Stomach smooth muscle (tissue), 2 donors: ENCODE results near the gene GARIN5A.

Experiments
- H3K27ac ChIP-seq: one replicate; pipeline ENCODE4 v1.7.0; 2013; ENCODE audit warnings: mild to moderate bottlenecking, low read length, inconsistent platforms
- H3K27me3 ChIP-seq, 2 donors: one replicate each; pipeline ENCODE4 v1.7.0; 2013; ENCODE audit warnings: low read length in 2 of 2; ENCODE audit not compliant: insufficient read depth in 2 of 2, control insufficient read depth in 1 of 2
- H3K36me3 ChIP-seq, 2 donors: one replicate each; pipeline ENCODE4 v1.7.0; 2013; ENCODE audit warnings: low read length in 2 of 2; ENCODE audit not compliant: control insufficient read depth in 2 of 2, insufficient read depth in 2 of 2
- H3K4me1 ChIP-seq: one replicate; pipeline ENCODE4 v1.7.0; 2013; ENCODE audit warnings: low read length; ENCODE audit not compliant: control insufficient read depth, insufficient read depth
- H3K4me3 ChIP-seq, 2 donors: one replicate each; pipeline ENCODE4 v1.7.0; 2013; ENCODE audit warnings: low read length in 2 of 2
- H3K9ac ChIP-seq, 2 donors: one replicate each; pipeline ENCODE4 v1.7.0; 2013; ENCODE audit warnings: low read length in 2 of 2, mild to moderate bottlenecking in 1 of 2
- H3K9me3 ChIP-seq, 2 donors: one replicate each; pipeline ENCODE4 v1.7.0; 2013; ENCODE audit warnings: low read length in 2 of 2; ENCODE audit not compliant: control insufficient read depth in 2 of 2
- donor health status: healthy.
- donor health status: Pancreatic carcinoma.

The GARIN5A gene

DNA sequence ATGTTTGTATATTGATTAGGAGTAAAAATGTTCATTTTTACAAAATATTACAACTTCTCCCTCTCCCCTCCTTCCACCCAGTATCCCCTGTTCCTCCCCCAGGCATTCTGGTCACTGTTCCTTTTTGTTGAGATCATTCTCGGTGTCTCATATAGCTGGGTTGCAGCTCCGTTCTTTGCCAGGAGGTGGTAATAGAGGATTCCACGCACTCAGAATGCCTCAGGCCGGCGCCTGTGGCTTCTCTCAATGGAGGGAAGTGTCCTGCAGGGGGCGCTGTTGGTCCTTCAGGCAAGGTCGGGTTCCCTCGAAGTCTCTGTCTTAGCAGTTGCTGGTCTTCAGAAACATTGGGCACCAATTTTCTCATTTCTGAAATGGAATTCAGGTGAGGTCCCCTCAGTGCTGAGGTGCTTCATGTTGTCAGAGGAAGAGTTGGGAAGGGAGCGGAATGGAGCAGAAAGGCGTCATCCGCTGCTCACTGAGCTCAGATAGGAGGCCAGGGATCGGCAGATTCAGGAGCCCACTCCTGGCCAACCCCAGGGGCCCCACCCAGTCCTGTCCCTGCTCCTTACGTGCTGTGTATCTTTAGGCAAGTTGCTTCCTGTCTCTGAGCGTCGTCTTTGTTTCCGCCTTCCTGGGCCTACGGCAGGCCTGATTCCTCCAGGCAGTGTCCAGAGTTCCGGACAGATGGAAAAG, 10.3 kb upstream of the GARIN5A start:
- H3K4me1 ChIP-seq = no peaks in the 10 kb centered on the region
- no peak overlapping the region for H3K9ac ChIP-seq
- no peak overlapping the region for H3K27ac ChIP-seq
- H3K27me3 ChIP-seq = peaks cover 0 to 16% of the 10 kb centered on the region in 2 donors
- H3K36me3 ChIP-seq = peaks cover 0 to 13% of the 10 kb centered on the region in 2 donors
- no peaks in the 10 kb centered on the region for H3K9me3 ChIP-seq
- H3K4me3 ChIP-seq = no peak overlapping the region

DNA sequence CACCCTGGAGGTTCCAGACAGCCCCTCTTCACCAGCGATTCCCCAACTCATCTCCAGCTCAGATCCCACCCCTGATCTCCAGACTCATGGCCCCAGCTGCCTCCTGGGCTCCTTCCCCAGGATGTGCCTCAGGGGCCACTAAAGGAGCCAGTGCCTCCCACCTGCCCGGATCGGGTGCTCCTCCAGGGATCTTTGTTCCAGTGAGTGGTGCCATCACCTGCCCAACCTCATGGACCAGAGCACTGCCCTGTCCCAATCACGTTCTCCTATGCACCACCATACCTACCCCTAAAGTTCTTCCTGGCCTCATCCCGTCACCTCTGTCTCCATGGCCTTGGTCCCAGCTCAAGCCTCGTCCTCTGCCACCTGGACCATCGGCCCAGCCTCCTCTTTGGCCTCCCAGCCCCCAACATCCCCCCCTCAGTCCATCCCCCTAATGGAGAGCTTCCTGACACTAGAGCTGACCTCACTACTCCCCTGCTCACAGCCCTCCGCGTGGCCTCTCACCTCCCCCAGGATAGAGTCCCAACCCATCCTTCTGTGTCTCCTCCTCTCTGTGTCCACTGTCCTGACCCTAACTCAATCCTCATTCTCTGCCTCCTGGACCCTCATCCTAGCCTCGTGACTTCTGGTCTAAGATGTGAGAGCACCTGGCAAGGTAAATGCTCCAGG, 8.8 kb upstream of the GARIN5A start:
- H3K36me3 ChIP-seq = peaks cover 7 to 16% of the 10 kb centered on the region in 2 donors
- H3K27ac ChIP-seq = no peak overlapping the region
- H3K4me3 ChIP-seq = no peak overlapping the region
- peaks cover 0 to 14% of the 10 kb centered on the region in 2 donors for H3K27me3 ChIP-seq
- no peaks in the 10 kb centered on the region for H3K9me3 ChIP-seq
- no peak overlapping the region for H3K9ac ChIP-seq
- H3K4me1 ChIP-seq = no peaks in the 10 kb centered on the region

DNA sequence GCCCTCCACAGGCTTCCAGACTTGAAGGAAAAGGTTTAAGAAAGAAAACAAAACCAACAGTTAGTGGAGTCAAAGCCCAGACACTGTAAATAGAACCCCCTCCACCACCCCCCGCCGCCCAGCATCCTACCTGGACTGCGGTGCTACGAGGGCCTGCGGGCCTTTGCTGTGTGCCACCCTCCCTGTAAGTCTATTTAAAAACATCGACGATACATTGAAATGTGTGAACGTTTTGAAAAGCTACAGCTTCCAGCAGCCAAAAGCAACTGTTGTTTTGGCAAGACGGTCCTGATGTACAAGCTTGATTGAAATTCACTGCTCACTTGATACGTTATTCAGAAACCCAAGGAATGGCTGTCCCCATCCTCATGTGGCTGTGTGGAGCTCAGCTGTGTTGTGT, 6.3 kb upstream of the GARIN5A start:
- Histone ChIP-seq H3K9me3 (no peaks in the 10 kb centered on the region), H3K4me3 (no peak overlapping the region), H3K27ac (no peak overlapping the region), H3K9ac (no peak overlapping the region), H3K4me1 (no peaks in the 10 kb centered on the region), H3K36me3 (peaks cover 14 to 31% of the 10 kb centered on the region in 2 donors), H3K27me3 (peaks cover 0 to 7% of the 10 kb centered on the region in 2 donors)

DNA sequence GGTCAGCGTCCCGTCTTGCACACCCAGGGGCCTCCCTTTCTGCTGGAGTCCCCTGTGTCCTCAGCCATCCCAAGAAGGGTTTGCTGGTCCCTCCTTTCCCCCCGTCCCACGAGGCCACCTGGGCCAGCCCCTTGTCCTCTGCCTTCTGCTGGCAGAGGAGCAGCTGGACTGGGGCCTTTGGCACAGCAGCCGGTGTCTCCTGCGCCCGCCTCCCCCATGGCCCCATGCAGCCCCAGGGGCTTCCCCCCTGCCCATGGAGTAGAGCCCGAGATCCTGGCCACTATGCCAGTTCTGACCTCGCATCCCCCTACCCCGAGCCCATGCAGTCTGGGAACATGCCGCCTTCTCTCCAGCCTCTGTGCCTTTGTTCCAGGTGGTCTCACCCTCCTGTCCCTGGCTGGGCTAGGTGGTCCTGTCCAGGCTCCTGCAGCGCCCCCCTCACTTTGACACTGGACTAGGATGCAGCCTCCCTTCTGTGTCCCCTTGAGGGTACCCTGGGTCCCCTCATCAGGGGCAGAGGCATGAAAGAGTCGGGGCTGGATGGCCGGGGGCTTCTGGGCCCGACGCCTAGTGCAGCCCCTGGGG, 5.7 kb upstream of the GARIN5A start:
- Histone ChIP-seq H3K9ac (no peak overlapping the region), H3K27me3 (peaks cover 0 to 3% of the 10 kb centered on the region in 2 donors), H3K4me3 (no peak overlapping the region), H3K4me1 (peaks cover 5% of the 10 kb centered on the region), H3K36me3 (peaks cover 14 to 31% of the 10 kb centered on the region in 2 donors), H3K9me3 (no peaks in the 10 kb centered on the region), H3K27ac (no peak overlapping the region)

DNA sequence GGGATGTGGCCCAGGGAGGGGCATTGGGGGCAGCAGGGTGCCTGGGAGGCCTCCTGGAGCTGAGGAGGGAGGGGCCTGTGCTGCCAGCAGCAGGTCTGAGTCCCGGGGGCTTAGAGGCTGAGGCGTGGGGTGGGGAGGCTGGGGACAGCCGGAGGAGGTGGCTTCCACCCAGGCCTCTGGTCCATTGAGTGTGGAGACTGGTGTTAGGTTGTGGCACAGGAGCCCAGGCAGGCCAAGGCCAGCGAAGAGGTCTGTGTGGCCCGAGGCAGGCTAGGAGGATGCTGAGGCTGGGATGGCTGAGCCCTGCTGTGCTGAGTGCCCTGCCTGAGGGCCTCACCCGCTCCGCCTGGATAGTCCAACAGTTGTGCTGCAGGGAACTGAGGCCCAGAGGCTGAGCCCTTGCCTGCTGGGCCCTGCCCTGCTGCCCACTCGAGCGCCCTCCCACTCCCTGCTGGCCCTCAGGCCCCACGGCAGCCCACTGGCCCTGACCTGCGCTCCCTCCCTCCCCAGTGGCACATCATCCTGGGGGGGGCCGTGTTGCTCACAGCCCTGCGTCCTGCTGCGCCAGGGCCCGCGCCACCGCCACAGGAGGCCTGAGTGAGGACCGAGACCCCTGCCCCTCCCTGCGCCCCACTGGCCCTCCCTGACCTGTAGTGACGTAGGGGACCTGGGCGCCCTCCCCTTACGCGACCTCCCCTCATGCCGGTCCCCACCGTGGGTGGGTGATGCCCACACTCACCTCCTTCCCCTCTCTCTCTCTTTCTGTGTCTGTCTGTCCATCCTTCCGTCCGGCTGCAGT, 4.9 kb upstream of the GARIN5A start:
- H3K4me1 ChIP-seq = peaks cover 9% of the 10 kb centered on the region
- peaks cover 14 to 31% of the 10 kb centered on the region in 2 donors for H3K36me3 ChIP-seq
- H3K9me3 ChIP-seq = no peaks in the 10 kb centered on the region
- no peak overlapping the region for H3K27ac ChIP-seq
- no peak overlapping the region for H3K4me3 ChIP-seq
- H3K9ac ChIP-seq = no peak overlapping the region
- H3K27me3 ChIP-seq = no peaks in the 10 kb centered on the region

DNA sequence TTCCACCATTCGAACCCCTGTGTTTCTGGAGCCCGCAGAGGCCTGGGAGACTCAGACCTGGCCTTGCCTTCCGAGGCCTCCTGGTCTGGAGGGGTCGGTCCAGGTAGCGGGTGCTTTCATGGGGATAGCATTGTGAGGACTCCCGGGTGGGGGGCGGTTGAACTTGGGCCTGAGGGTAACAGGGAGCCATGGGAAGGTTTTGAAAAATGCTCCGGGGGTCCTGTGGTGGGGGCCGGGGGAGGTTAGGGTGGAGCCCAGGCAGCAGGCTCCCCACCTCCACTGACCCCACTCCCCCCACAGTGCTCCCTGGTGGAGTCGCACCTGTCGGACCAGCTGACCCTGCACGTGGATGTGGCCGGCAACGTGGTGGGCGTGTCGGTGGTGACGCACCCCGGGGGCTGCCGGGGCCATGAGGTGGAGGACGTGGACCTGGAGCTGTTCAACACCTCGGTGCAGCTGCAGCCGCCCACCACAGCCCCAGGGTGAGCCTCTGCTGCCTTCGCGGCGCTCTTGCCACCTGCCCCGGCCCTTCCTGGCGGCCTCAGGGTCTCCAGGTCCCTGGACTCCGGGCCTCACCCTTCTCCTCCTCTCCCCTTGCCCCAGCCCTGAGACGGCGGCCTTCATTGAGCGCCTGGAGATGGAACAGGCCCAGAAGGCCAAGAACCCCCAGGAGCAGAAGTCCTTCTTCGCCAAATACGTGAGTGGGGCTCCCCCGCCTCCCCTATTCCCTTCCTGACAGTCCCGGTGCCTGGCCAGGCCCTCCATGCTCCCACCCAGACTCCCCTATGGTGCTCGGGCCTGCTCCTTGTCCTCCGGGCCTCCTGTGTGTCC, 3.8 kb upstream of the GARIN5A start:
- peaks cover 11% of the 10 kb centered on the region for H3K4me1 ChIP-seq
- no peak overlapping the region for H3K27ac ChIP-seq
- H3K4me3 ChIP-seq = no peak overlapping the region
- H3K36me3 ChIP-seq = peaks cover 14 to 31% of the 10 kb centered on the region in 2 donors
- H3K27me3 ChIP-seq = no peaks in the 10 kb centered on the region
- no peak overlapping the region for H3K9ac ChIP-seq
- no peaks in the 10 kb centered on the region for H3K9me3 ChIP-seq

DNA sequence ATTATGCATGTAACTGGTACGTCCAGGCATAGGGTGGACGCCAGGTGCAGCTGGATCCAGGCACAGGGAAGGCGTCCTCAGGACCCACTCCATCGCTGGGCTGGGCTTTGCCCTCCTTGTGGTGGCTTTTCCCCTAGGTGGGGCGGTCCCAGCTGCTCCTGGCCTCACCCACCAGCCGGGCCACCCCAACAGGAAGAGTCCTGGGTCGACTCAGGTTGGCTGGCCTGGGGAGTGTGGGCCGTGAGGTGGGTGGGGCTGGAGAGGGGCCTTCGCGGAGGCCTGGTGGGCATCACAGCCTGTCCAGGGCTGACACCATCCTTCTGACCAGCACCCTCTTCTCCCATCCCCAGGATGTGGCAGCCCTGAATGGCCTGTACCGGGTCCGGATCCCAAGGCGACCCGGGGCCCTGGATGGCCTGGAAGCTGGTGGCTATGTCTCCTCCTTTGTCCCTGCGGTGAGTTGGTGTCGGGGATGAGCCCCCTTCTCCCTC, 3.2 kb upstream of the GARIN5A start:
- no peaks in the 10 kb centered on the region for H3K27me3 ChIP-seq
- peaks cover 14 to 27% of the 10 kb centered on the region in 2 donors for H3K36me3 ChIP-seq
- no peak overlapping the region for H3K9ac ChIP-seq
- H3K4me1 ChIP-seq = peaks cover 11% of the 10 kb centered on the region
- no peak overlapping the region for H3K4me3 ChIP-seq
- H3K9me3 ChIP-seq = no peaks in the 10 kb centered on the region
- H3K27ac ChIP-seq = no peak overlapping the region

DNA sequence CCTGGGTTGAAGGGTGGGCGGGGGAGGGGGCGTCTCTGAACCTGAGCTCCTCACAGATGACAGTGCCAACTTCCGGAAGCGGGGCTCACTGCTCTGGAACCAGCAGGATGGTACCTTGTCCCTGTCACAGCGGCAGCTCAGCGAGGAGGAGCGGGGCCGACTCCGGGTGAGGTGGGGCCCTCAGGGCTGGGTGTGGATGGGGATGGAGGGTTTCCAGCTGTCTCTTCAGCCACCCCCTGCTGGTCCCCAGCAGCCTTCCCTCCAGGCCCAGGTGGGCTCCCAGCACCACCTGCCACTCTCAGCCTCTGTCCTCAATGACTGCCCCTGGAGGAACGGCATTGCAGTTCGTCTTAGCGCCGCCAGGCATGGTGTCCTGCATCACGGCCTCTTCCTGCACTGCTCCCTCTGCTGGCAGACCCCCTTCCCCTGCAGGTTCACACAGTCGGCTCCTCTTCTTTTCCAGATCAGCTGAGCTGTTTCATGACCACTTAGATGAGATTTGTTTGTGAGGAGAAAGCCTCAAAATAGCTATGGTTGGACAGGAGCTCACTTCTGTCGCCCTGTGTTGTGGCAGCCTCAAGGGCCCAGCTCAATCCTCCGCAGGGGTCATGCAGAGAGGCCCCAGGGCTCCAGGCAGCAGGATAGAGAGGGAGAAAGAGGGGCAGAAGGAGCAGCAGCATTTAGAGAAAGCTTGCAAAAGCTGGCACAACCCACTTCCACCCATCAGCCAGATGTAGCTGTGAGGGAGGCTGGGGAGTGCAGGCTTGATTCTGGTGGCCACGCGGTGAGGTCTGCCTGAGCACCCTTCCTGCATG, 2.5 kb upstream of the GARIN5A start:
- Histone ChIP-seq H3K4me1 (peaks cover 11% of the 10 kb centered on the region), H3K36me3 (peaks cover 14 to 24% of the 10 kb centered on the region in 2 donors), H3K27me3 (no peaks in the 10 kb centered on the region), H3K9ac (no peak overlapping the region), H3K4me3 (no peak overlapping the region), H3K27ac (no peak overlapping the region), H3K9me3 (no peaks in the 10 kb centered on the region)

DNA sequence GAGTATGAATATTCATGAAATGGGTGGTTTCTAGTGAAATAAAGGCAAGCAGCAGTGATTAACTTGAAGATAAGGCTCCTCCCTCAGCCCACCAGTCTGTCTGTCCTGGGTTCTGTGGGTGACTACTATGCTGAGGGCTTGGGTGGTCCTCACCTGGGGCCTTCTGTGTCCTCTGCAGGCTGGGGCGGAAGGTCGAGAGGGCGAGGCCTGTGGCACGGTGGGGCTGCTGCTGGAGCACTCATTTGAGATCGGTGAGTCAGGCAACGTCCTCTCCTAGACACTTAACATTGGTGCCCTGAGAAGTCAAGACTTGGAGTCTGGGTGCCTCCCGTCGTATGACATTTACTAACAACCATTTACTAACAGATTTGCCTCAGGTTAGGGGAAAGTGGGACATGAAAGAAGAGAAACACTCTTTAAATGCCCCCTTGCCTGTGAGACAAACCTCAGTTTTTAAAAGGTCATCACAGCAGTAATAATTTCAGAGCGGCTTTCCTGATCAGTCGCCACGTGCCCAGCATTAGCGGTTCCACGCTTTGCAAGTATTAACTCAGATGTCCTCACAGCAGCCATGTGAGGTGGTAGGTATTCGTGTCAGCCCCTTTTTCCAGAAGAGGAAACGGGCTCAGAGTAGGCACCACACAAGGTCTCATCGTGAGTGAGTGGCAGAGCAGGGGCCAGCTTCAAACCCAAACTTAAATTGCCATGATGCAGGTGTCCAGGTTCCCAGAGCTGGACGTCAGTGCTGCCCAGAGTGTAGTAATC, 1.3 kb upstream of the GARIN5A start:
- H3K27me3 ChIP-seq = no peaks in the 10 kb centered on the region
- H3K27ac ChIP-seq = no peak overlapping the region
- H3K9me3 ChIP-seq = no peaks in the 10 kb centered on the region
- H3K4me3 ChIP-seq = peak overlapping the region in 1 of 2 donors; percentile 96
- H3K36me3 ChIP-seq = peaks cover 14 to 21% of the 10 kb centered on the region in 2 donors
- H3K9ac ChIP-seq = peak overlapping the region in 1 of 2 donors; percentile 36
- peaks cover 11% of the 10 kb centered on the region for H3K4me1 ChIP-seq
